Naive thymus-derived CD8-positive, alpha-beta T cell (primary cell): Measurements from ENCODE around the gene AGBL3. TPM values are rescaled to one million over a fixed set of nuclear protein-coding genes. Genes with fewer than 3 reads are reported as not detected.

Source experiments
- ATAC-seq, 2 donors: fragments of 150-1000 bp; cut with Tn5 transposase in 1 of 2; sonication (Bioruptor Pico), chemical (Tn5 transposase) in 1 of 2; 1 replicate in 1 of 2; 2 replicates in 1 of 2; pipeline ENCODE4 v1.10.0; 2021; ENCODE audit warnings: mild to moderate bottlenecking in 2 of 2, moderate library complexity in 2 of 2
- POLR2A ChIA-PET: fragments of 350-600 bp; sonication (Branson Sonifier 250); formaldehyde crosslinking; loops from one replicate; lab custom pipeline; 2021; ENCODE audit warnings: antibody characterized with exemption; lab: Charles Lee
- DNase-seq, 10 donors: peaks; one replicate each; pipeline versions ENCODE4 v3.0.0 to v3.0.0-alpha.2; 2020 to 2022
- H3K27ac Mint-ChIP-seq, 10 donors: one replicate each; pipeline ENCODE4 v1.8.0; 2020 to 2022; ENCODE audit warnings: mild to moderate bottlenecking in 10 of 10, mixed read lengths in 10 of 10, moderate library complexity in 4 of 10, inconsistent platforms in 1 of 10
- H3K27me3 Mint-ChIP-seq, 5 donors: one replicate each; pipeline ENCODE4 v1.8.0; 2021 to 2022; ENCODE audit warnings: mixed read lengths in 5 of 5
- H3K36me3 Mint-ChIP-seq, 3 donors: one replicate each; pipeline ENCODE4 v1.8.0; 2020 to 2022; ENCODE audit warnings: mixed read lengths in 3 of 3, mild to moderate bottlenecking in 2 of 3, inconsistent platforms in 1 of 3
- H3K4me1 Mint-ChIP-seq, 4 donors: one replicate each; pipeline ENCODE4 v1.8.0; 2021 to 2022; ENCODE audit warnings: mixed read lengths in 4 of 4
- H3K4me3 Mint-ChIP-seq, 10 donors: one replicate each; pipeline ENCODE4 v1.8.0; 2020 to 2022; ENCODE audit warnings: mild to moderate bottlenecking in 10 of 10, mixed read lengths in 10 of 10, moderate library complexity in 6 of 10, inconsistent platforms in 1 of 10
- H3K9me3 Mint-ChIP-seq, 9 donors: one replicate each; pipeline ENCODE4 v1.8.0; 2020 to 2022; ENCODE audit warnings: mixed read lengths in 9 of 9, mild to moderate bottlenecking in 3 of 9, inconsistent platforms in 1 of 9, moderate library complexity in 1 of 9
- polyA plus RNA-seq, 3 donors: library from polyadenylated mRNA; unstranded; fragments of 300-500 nt; fragmentation: Illumina TruSeq; gene quantifications; one replicate each; pipeline ENCODE4 v1.2.3, GENCODE V29; 2021
- total RNA-seq, 8 experiments: library from RNA in 2 of 8; stranded (reverse) in 2 of 8; gene quantifications; one replicate each; pipeline ENCODE4 v1.2.3 and lab custom pipeline; 2021 to 2026

AGBL3 gene
- total and polyA plus RNA-seq, 5 experiments from 2014 or later, result 1.8 to 12.7 (median 4.0) TPM

GRCh38 chr7:135184254-135184841, 198.0 kb downstream of the AGBL3 start:
- no peaks in the 10 kb centered on the region for H3K27me3 Mint-ChIP-seq
- no peak for ATAC-seq
- H3K4me1 Mint-ChIP-seq, result peaks cover 0 to 5% (median 0%) of the 10 kb centered on the region in 4 donors
- peaks cover 44 to 85% (median 85%) of the 10 kb centered on the region in 3 donors for H3K36me3 Mint-ChIP-seq
- H3K9me3 Mint-ChIP-seq, result peaks cover 7 to 40% (median 27%) of the 10 kb centered on the region in 9 donors
- POLR2A ChIA-PET, result no interaction called here
- H3K4me3 Mint-ChIP-seq, result no peak overlapping the region
- H3K27ac Mint-ChIP-seq, result no peak overlapping the region
- DNase-seq, result no peak

Other genes starting within 250 kb of the AGBL3 start
- not detected for gene CALD1, start 206.9 kb upstream of the AGBL3 start, total RNA-seq
- gene CALD1, start 206.9 kb upstream of the AGBL3 start, polyA plus RNA-seq, result not detected
- gene TMEM140, start 161.6 kb downstream of the AGBL3 start, total RNA-seq, result 10 to 100 TPM; 27.1 to 29.0 TPM
- gene TMEM140, start 161.6 kb downstream of the AGBL3 start, polyA plus RNA-seq, result 10 to 100 TPM; 13.9 to 36.9 (median 20.2) TPM
- gene CYREN, start 184.2 kb downstream of the AGBL3 start, total RNA-seq, result 10 to 100 TPM; 51.1 to 54.8 TPM
- gene CYREN, start 184.2 kb downstream of the AGBL3 start, polyA plus RNA-seq, result 10 to 100 TPM; 55.5 to 70.1 (median 59.5) TPM
- 10 to 100 TPM; 38.9 to 39.0 TPM for gene WDR91, start 225.0 kb downstream of the AGBL3 start, total RNA-seq
- gene WDR91, start 225.0 kb downstream of the AGBL3 start, polyA plus RNA-seq, result 1 to 10 TPM; 3.3 to 7.2 (median 5.9) TPM
- not detected for gene STRA8, start 247.3 kb downstream of the AGBL3 start, total RNA-seq
- gene STRA8, start 247.3 kb downstream of the AGBL3 start, polyA plus RNA-seq, result not detected